Measurements from ENCODE around the gene PDE4D.

The PDE4D gene

DNA sequence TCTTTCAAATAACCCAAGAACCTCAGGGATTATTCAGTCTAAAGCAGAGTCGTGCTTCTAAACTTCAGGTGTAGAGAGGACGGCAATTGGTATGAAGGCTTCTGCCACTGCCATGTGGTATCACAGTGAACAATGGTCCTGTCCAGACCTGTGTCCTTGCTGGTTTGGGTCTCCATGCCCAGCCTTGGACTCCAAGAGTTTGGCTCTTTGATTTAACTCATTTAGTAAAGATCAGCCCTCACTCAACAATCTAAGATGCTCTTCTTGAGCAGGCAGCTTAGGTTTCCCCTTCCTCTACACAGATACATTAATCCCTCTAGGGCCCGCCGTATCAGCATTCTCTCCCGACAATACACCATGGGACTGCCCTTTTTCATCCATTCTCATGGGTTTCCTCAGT, 792.7 kb downstream of the PDE4D start:
- no peak for DNase-seq (ENCODE audit: low spot score)

DNA sequence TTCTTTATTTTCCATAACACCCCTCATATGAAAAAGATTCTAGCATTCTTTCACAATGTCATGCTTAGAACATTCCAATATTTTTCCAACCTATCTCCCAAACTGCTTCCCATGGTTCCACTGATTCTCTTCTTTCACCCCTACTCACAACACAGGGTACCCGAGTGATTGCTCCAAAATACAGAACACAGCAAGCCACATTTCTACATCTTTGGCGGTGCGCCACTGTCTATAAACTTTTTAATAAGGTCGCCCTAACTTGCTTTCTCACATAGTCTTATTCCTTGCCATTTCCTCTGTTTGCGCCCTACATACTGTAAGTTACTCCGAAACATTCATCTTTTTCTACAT, 793.6 kb downstream of the PDE4D start:
- no peak for DNase-seq (ENCODE audit: low spot score)

DNA sequence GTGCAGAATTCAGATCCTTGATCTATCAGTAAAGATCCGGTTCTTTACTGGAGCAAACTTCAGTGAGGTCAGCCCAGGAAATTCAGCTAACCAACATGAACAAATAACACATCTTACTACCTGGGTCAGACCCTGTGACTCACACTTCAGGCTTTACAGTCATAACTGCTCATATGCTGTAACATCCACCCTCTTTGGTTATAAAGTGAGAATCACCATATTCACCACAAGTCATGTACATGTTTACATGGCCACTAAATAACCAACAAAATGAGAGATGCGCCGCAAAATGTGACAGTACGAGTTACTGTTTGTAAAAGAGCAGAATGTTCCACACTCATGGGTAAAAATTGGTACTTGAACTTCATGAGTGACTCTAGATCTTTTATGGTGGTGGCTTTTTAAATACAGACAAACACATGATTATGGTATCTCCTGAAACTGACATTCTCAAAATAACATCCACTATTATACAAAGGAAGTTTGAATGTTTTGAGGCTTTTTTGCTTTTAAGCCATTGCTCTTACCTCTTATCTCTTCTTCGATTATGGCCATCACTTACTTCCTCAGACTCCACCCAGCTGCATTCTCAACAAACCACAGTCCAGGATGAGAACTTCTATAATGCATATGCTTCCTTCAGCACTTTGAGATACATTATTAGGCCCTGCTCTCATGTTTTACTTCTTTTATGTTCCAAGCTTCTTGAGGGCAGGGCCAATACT, 794.1 kb downstream of the PDE4D start:
- no peak for DNase-seq (ENCODE audit: low spot score)

DNA sequence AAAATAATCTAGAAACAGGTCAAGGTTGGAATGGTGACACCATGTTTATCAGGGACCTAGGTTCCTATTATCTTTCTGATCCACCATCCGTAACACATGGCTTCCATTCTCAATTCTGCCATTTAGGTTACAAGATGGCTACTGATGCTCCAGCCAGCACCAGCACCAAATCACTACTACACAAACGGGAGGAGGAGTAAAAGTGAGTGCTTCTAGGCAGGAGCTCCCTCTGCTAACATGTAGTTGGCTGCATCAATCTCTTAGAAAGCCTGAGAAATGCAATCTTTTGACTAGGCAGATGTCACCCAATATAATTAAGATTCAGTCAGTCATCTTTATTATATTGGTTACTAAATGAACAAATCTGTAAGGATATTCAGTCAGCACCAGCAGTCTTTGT, 794.8 kb downstream of the PDE4D start:
- DNase-seq (ENCODE audit: low spot score) = no peak

DNA sequence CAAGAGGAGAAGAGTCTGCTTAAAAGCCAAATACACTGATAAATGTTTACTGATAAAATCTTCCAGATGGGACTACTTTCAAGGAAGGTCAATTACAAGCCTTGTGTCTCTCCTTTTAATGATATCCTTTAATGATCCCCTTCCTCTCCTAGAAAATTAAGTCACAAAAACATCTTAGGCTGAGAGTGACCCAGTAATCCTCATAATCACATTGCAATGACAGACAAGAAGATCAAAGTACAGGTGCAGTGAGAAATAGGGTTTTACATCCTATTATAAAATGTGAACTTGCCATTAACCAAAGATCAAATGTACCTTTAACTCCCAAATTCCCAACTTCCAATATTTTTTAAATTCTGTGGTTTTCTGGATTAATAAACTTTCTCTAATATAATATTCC, 795.8 kb downstream of the PDE4D start:
- DNase-seq (ENCODE audit: low spot score) = no peak

DNA sequence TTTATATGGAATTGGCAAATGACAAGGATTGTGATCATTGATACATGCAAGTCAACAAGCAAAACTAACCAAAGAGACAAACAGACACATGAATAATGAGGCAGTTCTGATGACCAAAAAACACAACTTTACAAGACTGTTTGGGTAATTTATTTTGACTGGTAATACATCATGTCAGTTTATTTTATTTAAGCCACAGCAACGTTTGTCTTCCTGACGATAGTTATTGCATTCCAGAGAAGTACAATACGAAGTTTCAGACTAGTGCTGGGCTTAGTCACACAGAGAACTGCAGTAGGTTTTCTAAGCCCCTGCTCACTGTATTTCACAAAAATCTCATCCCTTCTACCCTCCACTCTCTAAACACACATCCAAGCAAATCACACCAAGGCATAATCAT, 796.4 kb downstream of the PDE4D start:
- DNase-seq (ENCODE audit: low spot score) = no peak

DNA sequence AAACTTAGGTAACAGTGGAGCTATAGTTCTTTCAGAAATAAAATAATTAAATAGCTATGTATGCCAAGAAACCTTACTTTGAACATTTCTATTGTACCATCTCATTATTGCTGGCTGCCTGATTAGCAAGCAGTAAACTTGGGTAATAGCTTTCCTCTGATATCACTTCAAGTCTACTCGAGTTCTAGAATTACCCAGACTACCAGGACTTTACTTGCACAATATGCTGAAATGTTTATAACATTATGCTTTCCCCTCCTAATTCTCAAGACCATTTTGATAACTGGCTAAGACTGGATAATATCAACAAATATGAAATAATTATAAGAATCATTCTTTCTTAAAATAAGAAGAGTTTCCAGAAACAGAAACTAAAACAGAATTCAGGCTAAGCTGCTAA, 798.0 kb downstream of the PDE4D start:
- DNase-seq (ENCODE audit: low spot score) = no peak

DNA sequence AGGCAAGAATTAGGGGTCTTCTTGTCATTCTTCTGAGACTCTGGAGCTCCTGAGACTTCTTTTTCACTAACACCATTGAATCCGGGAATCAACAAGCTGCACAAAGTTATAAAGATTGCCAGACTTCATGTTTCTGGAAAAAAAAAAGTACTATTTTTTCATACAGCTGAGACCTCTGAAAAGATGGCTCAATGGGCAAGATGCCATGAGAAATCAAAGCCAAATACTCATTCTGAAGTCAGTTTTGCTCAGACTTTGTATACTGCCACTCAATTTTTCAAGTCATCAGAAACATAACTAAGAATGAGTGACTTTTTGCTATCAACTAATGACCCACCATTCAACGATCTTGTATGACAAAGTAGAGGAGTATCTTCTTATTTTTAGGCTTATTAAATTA, 798.7 kb downstream of the PDE4D start:
- DNase-seq (ENCODE audit: low spot score) = no peak

DNA sequence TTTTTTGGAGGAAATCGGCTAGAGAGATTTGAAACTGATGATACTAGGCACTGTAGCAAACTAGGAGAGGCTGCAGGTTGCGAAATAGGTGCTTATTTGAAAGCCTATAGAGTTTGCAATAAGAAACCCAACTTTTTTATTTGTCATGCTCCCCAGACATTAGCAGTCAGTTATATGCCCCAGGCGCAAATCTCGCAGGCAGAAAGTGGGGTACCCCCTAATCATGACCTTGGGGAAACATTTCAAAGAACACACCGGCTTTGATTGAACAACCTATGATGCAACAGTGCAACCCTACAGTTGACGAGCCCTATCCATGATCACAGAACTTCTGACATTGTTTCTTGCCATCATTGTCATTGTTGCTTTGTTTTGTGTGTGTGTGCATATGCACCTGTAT, 800.2 kb downstream of the PDE4D start:
- no peak for DNase-seq (ENCODE audit: low spot score)

DNA sequence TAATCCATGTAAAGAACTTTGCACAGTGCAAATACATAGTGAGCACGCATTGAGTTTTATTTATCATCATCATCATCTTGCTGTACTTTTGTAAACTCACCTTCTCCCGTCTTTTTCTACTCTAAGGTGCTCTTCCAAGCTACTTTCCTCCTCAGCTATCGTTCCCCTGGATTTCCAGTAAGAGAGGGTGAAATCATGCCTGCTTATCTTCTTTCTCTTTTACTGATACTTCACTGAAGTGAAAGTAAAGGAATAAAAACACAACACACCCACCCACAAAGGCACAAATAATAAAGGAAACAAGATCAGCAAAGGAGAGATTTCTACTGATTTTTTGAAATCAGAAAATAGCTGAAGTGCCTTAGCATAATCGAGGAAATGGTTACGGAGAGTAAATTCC, 800.8 kb downstream of the PDE4D start:
- no peak for DNase-seq (ENCODE audit: low spot score)

DNA sequence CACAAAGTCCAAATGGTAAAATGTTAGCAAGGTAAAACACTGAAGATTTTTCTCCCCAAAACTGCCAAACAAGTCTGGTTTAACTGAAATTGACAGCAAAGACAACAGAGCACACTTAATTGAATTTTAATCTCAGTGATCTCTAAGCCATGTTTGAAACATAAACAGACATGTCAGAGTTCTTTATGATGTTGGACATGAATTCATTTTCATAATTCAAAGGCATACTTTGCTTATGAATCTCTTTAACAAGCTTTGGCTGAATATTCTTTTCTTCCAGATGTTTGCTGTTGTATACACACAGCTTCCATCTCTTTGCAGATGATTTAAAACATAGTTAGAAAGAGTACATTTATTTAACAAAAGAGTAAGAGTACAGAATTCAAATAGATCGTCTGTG, 801.6 kb downstream of the PDE4D start:
- DNase-seq (ENCODE audit: low spot score) = no peak

DNA sequence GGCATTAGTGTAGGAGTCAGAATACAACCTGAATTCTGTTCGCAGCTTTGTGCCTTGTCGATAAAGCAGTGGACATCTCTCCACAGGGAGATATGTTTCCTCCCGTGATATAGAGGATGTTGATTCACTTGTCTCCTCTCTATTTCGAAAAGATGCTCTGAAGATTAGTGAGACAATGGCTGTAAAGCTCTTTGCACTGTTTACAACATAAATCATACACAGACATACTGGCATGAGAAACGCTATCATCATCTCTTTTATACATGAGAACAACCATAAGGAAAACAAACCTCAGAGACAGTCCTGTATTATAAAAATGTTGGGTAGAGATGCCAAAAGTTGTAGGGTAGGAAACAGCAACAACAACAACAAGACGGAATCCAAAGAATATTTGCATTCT, 803.2 kb downstream of the PDE4D start:
- no peak for DNase-seq (ENCODE audit: low spot score)

DNA sequence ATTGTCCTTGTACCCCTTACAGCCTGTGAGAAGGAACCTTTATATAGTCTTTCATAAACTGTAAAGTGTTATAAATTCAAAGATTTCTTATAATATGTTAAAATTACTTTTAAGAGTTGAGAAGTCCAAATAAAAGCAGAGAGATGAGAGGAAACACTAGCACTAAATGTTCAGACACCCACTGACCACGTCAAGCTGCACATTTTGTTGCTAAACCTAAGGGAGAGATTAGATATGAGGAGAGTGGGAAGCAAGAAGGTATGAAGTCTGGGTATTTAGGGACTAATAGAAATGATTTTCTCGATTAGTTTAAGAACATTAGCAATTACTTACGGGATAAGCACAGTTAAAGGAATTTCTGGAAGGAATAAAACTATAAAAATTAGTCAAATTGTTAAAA, 803.8 kb downstream of the PDE4D start:
- no peak for DNase-seq (ENCODE audit: low spot score)

DNA sequence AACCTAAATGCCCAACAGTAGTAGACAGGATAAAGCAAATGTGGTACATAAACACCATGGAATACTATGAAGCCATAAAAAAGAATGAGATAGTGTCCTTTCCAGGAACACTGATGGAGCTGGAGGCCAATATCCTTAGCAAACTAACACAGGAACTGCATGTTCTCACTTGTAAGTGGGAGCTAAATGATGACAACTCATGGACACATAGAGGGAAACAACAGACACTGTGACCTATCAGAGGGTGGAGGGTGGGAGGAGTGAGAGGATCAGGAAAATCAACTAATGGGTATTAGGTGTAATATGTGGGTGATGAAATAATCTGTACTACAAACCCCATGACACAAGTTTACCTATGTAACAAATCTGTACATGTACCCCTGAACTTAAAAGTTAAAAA, 805.0 kb downstream of the PDE4D start:
- no peak for DNase-seq (ENCODE audit: low spot score)

DNA sequence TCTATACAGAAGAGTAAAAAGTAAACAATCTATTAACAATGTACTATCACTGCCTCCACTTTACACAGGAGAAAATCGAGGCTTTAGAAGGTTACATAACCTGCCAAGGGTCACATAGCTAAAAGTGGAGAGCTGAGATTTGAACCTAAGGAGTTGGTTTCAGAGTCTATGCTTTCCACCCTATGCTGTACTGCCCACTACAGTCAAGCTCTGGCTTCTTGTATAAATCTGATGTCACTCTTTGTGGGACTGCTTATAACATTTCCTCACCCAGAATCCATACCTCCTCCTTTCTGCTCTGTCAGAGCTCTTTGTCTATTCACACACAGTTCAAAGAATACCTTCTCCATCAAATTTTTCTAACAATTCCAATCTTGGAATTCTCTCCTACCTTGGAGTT, 807.5 kb downstream of the PDE4D start:
- no peak for DNase-seq (ENCODE audit: low spot score)

DNA sequence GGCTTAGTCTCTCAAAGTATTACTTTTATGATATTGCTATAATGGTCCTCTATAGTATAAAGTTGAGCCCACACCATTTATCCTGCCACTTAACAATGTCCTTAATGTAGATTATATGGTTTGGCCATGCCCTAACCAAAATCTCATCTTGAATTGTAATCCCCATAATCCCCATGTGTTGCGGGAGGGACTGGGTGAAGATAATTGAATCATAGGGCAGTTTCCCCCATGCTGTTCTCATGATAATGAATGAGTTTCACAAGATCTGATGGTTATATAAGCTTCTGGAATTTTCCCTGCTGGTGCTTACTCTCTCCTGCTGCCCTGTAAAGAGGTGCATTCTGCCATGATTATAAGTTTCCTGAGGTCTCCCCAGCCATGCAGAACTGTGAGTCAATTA, 811.8 kb downstream of the PDE4D start:
- DNase-seq (ENCODE audit: low spot score) = no peak

DNA sequence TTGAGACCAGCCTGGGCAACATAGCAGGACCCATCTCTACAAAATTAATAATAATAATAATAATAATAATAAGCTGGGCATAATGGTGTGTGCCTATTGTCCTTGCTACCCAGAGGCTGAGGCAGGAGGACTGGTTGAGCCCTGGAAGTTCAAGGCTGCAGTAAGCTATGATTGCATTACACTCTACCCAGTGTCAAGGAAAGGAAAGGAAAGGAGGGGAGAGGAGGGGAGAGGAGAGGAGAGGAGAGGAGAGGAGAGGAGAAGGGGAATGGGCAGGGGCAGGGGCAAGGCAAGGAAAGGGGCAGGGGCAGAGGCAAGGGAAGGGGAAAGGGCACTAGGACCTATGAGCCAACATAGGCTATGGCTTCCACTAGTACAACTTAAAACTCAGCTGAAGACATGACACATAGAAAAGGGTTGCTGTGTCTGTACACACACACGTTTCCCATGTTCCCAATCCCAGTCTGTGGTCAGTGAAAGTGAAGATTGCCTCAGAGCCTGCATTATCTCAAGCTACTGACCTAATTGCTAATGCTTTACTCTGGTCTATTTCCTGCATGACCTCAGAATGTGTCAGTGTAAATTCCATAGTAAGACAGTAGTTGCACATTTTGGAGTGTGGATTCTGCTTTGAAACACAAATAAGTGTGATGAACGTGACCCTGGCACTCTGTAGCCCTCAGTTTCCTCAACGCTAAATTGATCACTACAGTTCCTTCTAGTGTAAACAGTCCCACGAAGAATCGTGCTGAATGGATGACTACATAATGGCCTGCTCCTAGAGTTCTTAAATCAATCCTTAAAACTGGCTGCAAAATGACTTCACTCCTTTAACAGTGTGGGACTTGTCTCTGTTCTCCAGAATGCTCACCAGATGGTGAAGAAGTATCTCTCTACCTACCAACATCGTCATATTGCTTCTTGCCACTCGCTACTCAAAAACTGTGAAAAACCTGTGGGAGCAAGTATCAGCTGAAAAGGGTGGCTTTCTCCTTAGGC, 813.6 kb downstream of the PDE4D start:
- DNase-seq (ENCODE audit: low spot score) = no peak

DNA sequence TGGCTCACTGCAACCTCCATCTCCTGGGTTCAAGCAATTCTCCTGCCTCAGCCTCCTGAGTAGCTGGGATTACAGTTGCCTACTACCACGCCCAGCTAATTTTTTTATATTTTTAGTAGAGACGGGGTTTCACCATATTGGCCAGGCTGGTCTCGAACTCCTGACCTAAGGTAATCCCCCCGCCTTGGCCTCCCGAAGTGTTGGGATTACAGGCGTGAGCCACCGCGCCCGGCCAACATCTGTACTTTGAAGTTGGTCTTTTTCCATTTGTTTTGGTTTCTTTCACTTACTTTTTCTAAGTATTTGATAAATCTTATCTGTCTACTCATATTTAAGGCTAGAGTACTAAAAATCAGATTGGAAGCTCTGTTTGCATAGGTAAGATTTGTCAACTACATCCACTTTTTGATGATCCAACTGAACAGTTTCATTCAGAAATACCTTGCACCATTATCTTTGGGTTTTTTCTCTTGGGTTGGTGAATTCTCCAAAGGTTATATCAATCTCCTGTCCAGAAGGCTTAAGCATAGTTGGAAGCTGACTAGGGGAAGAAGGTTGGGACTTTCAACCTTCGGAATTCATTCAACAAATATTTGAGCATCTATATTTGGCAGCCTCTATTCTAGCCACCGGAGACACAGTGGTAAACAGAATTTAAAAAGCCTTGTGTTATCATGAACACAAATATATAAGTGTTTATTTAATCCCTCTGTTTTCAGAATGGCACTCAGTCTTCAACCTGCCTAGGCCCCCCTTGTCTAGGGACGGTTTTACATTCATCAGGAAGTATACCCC, 821.6 kb downstream of the PDE4D start:
- no peak for DNase-seq (ENCODE audit: low spot score)

DNA sequence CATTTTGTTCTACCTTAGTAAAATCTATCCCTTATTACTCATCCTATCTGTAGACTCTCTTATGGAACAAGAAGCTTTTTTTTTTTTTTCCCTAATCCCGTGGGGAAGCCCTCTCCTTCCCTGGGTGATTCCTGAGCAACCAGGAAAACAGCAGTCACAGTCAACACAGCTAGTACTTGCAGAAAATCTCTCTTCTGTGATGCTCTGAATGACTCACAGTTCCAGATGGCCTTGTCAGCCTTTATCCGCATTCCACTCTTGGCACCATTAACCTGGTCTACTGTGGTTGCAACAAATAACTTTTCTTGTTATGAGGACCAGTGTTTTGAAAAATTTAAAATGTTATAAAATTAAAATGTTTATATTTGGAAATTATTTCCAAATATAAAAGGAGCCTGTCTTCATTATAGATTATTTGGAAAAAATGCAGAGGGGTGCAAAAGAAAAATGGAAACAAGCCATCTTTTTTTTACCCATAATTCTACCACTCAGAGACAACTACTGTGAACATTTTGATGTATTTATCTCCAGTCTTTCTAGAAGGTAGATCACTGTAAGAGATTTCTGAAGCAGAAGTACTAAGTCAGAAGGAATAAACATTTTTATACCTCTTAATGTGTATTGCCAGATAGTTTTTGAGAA, 824.0 kb downstream of the PDE4D start:
- DNase-seq (ENCODE audit: low spot score) = no peak

DNA sequence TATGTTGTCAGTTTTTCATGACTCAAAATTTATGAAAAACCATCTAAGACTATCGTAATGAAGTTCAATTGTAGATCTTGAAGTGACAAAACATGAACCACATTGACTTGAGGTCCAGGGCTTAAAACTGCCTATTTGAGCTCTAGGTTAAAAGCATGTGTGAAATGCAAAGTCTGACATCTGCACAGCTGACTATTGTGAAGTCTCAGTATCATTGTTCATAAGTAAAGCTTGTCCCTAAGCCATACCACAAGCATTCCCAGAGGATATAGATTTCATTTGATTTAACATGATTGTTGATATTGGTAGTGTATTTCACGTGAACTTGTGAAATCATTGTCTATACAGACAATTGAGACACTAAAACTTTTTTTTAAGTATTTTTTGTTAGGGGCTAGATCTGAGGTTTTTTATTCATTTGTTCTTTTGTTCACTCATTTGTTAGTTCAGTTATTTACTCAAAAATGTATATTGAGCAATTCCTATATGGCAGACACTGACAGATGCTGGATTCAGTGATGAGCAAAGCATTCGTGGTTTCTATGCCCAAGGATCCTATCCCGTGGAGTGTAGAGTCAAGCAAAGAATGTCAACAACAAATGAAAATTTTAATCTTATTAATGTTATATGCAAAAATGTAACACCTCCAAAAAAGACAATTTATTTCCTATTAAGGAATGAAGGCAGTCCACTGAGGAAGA, 825.4 kb downstream of the PDE4D start:
- no peak for DNase-seq (ENCODE audit: low spot score)

DNA sequence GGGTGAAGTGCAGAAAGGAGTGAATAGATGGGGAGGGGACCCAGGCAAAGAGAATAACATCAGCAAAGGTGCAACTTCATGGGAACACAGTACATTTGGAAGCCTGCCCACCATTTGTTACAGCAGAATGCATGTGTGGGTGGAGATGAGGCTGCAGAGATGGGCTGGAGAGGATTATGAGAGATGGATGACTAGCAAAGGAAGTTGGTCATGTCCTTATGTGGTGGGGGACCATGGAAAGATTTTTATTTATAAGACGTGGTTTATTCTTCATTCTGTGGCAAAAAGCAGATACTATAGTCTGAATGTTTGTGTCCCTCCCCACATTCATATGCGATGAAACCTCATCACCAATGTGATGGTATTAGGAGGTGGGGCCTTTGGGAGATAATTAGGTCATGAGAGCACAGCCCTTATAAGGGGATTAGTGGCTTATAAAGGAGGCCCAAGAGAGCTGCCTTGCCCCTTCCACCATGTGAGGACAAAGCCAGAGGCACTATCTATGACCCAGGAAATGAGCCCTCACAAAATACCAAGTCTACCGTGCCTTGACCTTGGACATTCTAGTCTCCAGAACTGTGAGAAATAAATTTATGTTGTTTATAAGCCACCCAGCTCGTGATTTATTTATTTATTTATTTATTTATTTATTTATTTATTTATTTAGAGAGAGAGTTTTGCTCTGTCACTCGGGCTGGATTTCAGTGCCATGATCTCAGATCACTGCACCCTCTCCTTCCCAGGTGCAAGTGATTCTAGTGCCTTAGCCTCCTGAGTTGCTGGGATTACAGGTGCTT, 827.0 kb downstream of the PDE4D start:
- DNase-seq (ENCODE audit: low spot score) = no peak
